GM21528 (cell line): ENCODE measurements around the gene PRR5L.

ENCODE experiments used
- ATAC-seq: cut with Tn5 transposase; IDR thresholded peaks from one replicate; pipeline ENCODE4 v1.9.1; 2021; ENCODE audit warnings: mild to moderate bottlenecking, moderate library complexity; ENCODE audit not compliant: unreplicated experiment, low FRiP score

The PRR5L gene

GRCh38 chr11:36295926-36296325 lies at the start of gene PRR5L:
Gene PRR5L (plus strand): TSS chr11:36296288. CDS start chr11:36401122, 104,834 bp downstream.
- no peak for ATAC-seq

DNA sequence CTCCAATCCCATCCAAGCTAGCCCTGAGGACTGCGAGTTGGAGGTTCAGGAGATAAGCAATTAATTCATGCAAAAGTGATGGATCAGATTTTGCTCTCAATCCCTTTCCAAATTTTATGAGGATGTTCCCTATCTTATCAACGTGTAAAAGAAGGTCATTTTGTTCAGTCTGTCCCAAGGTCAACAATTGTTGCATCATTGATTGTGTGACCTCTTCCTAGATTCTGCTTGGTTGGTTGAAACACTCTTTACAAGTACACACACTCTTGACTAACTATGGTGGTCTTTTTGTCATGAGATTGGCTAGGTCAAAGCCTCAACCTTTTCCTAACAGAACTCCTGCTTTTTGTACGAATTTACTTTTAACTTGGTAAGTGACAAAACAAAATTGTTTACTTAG lies 48.6 kb upstream of the PRR5L start:
- no peak for ATAC-seq

DNA sequence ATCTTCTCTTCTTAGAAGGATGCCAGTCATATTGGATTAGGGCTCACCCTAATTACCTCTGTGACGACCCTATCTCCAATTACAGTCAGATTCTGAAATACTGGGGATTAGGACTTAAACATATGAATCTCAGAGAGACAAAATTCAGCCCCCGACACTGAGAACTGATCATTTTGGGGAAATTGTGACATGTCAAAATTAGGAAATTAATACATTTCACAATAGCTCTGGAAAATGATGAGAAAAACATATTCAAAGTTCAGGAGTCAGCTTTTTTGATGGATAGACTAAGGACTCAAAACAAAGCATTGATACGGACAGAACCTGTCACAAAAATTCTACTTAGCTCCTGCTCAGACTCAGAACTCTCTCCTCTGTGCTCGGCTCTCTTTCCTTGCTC lies 47.7 kb upstream of the PRR5L start:
- no peak for ATAC-seq

GRCh38 chr11:36249246-36249645 lies 46.8 kb upstream of the PRR5L start:
- ATAC-seq = no peak

GRCh38 chr11:36251823-36252222 lies 44.3 kb upstream of the PRR5L start:
- no peak for ATAC-seq

DNA sequence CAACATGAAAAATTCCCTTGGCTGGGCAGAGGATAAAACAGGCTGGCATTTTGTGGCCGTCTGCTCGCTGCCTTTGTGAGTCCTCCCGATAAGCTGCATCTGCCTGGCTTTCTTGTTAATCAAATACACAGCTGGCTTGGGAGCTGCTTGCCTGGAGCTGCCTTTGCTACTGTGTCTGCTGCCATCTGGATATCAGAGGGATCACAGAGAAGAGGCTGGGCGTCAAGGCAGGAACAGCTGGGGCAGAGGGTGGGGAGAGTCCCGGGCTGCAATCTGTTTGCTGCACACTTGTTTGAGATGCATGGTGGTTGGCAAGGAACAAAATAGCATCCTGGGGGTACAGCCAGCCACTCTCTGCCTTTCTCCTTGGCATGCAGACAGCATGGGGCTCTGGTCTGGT lies 42.9 kb upstream of the PRR5L start:
- no peak for ATAC-seq

- ATAC-seq = no peak
Observed at GRCh38 chr11:36254713-36255112, 41.4 kb upstream of the PRR5L start.

GRCh38 chr11:36257351-36257750 lies 38.7 kb upstream of the PRR5L start:
- ATAC-seq = no peak

DNA sequence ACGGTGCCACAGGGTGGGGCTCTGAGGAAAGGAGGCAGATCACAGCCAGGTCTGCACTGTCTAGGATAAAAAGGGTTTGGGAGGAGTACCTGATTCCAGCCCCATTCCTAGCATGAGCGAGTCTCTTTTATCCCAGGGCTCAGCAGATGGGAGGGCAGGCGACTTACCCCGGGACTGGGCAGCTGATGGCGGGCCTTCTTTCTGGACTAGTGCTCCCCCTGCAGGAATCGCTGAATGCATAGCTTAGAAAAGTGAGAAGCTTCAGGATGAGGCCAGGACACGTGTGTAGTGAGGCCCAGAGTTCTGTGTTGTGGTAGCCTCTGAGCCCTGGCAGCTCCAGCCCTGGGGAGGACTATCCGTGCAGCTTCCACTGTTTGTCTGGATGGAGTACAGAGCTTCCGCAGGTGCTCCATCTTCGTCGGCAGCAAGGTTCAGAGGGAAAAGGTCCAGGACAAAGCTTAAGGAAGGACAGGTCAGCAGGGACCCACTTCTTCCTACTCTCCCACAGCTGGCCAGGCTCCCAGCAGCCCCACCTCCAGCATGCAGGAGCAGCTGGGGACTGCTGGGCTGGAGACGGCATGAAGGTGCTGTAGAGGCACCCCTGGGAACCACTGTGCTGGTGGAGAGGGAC lies 37.2 kb upstream of the PRR5L start:
- ATAC-seq = no peak

GRCh38 chr11:36261094-36261493 lies 35.0 kb upstream of the PRR5L start:
- no peak for ATAC-seq

DNA sequence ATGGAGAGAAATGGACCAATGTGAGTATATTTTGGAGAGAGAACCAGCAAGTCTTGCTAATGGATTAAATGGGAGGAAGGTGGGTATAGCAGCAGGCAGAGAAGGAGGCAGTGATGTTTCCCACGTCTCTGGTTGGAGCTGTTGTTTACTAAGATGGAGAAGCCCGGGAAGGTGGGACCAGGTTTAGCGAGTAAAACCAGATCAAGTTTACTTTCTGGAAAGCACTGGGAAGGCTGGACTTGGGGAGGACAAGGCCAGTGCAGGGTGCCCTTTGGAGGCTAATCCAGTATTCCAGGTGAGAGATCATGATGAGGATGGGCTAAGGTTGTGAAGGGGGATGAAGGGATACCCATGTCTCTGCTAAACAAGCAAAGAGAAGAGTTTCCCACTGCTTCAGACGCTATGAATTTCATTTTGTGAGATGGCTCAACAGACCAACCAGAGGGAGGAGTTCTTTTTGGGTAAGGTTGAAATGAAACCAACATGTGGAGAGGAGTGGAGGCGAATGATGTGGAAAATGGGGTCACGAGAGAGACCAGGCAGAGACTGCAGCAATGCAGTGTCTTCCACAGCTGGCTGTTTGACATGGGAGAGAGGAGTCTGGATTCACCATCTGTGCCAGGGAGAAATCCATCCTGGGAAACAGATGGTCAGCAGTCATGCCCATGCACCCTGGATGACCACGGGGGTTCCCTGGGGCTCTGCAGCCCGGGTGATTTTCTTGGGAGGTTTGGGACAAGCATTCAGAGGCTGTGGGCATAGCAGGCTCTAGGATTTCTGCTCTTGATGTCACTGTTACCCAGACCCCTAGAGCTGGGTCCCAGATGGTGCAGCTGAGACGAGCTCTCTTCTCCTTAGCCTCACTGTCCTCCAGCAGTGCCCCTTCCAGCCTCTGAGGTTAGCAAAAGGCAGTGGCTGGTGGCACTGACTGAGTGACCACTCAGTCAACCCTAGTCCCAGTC lies 31.8 kb upstream of the PRR5L start:
- no peak for ATAC-seq

GRCh38 chr11:36264973-36265344 lies 31.1 kb upstream of the PRR5L start:
- ATAC-seq = no peak

DNA sequence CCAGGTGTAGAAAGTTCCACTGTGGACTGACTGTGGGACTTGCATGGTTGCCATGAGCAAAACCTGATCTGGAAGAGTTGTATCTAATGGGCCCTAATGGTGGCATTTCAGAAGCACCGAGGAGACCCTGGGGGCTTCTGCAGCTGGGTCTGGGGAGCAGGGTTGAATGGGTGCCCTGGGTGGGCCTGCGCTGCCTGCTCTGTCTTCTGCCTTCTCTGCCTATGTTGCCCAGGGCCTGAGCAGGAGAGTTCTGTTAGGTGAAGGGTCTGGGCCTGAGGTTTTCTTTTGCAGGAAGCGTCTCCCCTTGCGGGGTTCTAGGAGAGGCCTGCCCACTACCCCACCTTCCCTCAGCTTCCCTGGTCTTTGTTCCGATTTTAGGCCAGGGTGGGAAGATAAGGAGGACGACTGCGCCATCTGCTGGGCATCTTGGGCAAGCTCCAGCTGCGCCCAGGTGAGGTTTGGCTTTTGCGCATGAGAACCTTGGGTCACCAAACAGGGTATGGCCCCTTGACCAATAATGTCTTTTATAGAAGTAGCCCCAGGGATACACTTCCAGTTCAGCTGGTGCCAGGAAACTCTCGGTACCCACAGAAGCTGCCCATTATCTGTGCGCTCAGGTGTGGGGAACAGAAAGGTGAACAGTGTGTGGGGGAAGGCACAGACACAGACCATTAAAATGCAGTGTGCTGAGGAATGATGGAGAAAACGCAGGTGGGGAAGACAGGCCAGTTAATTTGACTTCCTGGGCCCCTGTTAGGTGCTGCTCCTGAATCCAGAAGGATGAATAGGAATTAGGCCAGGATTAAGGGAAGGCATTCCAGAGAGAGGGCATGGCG lies 30.1 kb upstream of the PRR5L start:
- peak; percentile 75 for ATAC-seq

DNA sequence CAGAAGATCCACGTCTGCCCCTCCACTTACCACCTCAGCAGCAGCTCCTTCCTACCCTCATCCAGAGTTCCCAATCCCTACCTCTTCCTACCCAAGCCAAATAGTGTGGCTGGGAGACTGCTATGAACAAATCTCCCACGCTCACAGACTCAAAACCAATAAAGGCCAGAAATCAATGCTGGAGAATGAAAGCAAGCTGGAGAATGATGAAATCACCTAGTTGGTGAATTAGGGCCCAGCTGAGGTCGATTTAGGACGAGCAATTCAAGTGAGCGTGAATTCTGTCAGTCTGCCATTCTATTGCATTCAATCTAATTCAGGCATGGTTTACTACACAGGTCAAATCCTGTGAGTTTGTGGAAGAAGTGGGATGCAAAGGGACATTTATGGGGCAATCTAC lies 29.3 kb upstream of the PRR5L start:
- no peak for ATAC-seq

DNA sequence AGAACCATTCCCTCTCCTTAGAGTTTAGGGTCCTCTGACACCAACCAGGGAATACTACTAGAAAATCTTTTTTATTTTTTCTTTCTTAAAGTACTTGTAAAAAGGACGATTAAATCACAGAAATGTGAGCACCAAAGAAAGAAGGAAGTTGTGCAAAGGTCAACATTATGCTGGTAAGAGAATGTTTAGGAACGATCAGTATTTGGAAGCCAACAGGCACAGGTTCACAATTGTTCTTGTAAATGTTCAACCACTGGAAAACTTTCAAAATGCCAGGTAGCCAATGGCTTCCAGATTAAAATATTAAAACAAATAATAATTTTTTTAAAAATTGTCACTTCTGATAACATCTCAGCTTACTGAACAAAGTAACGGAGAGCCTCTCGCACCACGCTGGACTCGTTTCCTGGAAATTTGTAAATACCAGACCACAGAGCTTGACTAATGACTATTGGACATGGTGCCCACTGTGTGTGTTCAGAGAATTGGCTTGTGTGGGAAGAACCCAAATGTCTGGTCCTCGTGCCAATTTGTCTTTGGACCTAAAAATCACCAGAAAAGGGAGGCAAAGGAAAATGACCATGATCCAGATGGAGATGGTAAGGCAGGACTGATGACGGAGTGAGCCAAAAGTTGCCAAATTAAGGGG lies 27.6 kb upstream of the PRR5L start:
- no peak for ATAC-seq

GRCh38 chr11:36270701-36271100 lies 25.4 kb upstream of the PRR5L start:
- no peak for ATAC-seq

DNA sequence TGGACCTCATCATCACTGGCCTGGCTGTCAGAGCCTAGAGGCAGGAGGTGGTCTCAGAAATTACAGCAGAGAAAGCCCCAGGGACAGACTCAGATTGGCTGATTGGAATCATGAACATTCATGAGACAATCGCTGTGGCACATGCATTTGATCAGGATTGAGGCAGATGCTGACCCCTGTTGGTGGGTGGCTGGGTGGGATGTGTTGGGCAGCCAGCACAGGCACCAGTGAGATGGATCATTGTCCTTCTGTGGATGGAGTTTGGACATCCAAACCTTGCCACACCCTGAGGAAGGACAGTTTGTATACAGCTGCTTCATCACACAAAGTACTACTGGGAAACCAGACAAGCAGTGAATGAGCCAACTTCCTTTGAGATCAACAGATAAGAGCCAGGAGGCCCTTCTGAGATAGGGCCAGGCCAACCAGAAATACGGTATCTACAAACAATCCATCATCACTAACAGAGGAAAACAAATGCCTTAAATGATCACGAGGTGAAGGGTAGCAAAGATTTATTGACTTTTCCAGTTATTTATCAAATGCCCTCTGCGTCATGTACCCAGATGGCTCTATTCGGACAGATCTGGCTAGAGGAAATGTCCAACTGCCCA lies 24.2 kb upstream of the PRR5L start:
- ATAC-seq = no peak

- no peak for ATAC-seq
Observed at GRCh38 chr11:36273110-36273509, 23.0 kb upstream of the PRR5L start.

- no peak for ATAC-seq
Observed at GRCh38 chr11:36274414-36274813, 21.7 kb upstream of the PRR5L start.
